WERI-Rb-1 (cell line): ENCODE results near the gene RAD18.

Experiments
- DNase-seq: peaks from one replicate; pipeline ENCODE4 v3.0.0-alpha.2; 2020
- H3K27ac ChIP-seq: fragments of 250-450 bp; sonication (Bioruptor Pico); 2 replicates; pipeline ENCODE4 v1.5.1; 2020; ENCODE audit warnings: mild to moderate bottlenecking, moderate library complexity
- H3K27me3 ChIP-seq: fragments of 250-450 bp; sonication (Bioruptor Pico); 2 replicates; pipeline ENCODE4 v1.5.1; 2021; ENCODE audit warnings: mild to moderate bottlenecking, low read depth, moderate library complexity; ENCODE audit not compliant: insufficient read depth, severe bottlenecking
- H3K36me3 ChIP-seq: fragments of 250-450 bp; sonication (Bioruptor Pico); 2 replicates; pipeline ENCODE4 v1.5.1; 2020; ENCODE audit warnings: mild to moderate bottlenecking, moderate library complexity
- H3K4me3 ChIP-seq: 2 replicates; pipeline ENCODE4 v1.5.1; 2011; ENCODE audit warnings: low read depth, mild to moderate bottlenecking, control low read depth, low read length
- H3K9me3 ChIP-seq: fragments of 250-450 bp; sonication (Bioruptor Pico); 2 replicates; pipeline ENCODE4 v1.5.1; 2021; ENCODE audit warnings: mild to moderate bottlenecking, moderate library complexity; ENCODE audit not compliant: severe bottlenecking
- TF ChIP-seq, protein P1 (sequence below): IDR thresholded peaks from 2 replicates; pipeline ENCODE4 v1.5.1; 2011; ENCODE audit warnings: low read depth, mild to moderate bottlenecking, control low read depth, inconsistent platforms, low read length

Gene RAD18

DNA sequence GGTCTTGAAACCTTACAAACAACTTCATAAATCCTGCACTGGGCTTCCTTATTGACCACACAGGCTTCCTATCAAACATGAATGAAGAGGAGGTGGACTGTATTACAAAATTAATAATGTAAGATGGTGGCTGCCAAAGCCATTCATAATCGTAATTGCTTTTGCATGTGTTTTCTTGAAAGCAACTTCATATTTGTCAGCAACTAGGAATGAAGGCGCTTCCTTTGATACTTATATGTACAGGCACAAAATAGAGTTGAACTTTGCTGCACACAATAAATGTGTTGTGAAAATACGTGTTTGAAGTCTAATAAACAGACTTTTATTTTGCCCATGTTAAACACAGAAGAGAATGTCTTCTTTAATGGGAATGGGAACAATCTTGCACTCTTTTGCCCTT is 121.8 kb downstream of the RAD18 start:
- TF ChIP-seq, protein P1, sequence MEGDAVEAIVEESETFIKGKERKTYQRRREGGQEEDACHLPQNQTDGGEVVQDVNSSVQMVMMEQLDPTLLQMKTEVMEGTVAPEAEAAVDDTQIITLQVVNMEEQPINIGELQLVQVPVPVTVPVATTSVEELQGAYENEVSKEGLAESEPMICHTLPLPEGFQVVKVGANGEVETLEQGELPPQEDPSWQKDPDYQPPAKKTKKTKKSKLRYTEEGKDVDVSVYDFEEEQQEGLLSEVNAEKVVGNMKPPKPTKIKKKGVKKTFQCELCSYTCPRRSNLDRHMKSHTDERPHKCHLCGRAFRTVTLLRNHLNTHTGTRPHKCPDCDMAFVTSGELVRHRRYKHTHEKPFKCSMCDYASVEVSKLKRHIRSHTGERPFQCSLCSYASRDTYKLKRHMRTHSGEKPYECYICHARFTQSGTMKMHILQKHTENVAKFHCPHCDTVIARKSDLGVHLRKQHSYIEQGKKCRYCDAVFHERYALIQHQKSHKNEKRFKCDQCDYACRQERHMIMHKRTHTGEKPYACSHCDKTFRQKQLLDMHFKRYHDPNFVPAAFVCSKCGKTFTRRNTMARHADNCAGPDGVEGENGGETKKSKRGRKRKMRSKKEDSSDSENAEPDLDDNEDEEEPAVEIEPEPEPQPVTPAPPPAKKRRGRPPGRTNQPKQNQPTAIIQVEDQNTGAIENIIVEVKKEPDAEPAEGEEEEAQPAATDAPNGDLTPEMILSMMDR = no peak
- DNase-seq = no peak
- H3K4me3 ChIP-seq = no peak overlapping the region
- H3K27me3 ChIP-seq = no peaks in the 10 kb centered on the region
- no peaks in the 10 kb centered on the region for H3K9me3 ChIP-seq
- H3K27ac ChIP-seq = no peak overlapping the region
- H3K36me3 ChIP-seq = no peaks in the 10 kb centered on the region; the same call in 1 of the 2 replicates

DNA sequence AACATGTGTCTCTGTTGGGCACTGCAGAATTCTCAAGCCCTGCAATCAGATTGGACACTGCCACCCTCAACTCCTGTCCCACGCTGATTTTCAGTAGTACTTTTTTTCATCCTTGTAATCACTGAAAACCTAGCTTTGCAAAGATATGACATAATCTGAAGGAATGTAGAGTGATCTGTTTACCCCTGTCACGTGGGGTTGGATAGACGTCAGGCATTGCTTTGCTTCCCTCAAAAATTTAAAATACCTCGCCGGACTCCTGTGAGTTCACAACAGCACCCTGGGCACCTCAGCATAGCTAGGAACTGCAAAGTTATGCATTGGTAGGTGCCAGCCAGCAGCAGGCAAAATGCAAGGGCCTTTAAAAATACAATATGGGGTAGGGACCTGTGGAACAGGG is 122.7 kb downstream of the RAD18 start:
- DNase-seq = no peak
- no peak overlapping the region for H3K27ac ChIP-seq

DNA sequence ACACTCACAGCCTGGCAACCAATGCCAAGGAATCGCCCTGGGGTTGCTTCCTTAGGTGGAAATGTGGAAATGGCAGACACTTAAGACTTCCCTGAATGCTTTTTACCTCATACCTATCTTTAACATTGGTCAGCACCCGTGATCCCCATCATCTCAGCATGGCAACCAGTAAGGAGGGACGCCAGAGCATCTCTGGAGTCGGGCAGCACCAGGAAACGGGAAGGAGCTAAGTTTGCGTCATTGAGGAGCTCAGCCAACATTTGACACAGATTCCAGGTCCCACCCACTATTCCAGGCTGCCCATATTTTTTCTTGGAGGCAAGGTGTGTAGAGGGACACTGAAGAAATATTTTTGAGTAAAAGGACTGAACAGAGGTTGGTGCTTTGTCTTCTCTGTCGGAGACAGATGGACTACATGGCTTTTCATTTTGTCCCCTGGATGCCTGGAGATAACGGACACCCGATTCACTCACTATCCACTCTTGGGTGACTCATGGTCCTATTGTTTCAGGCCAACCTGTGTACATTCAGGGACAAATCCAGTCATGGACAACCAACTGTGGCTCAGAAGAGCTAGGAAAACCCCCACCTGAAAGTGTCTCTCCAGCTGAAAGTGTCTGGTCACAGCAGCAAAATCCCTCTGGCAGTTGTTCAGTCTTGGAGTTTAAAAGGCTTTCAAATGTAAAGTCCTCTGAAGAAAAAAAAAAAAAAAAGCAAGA is 123.5 kb downstream of the RAD18 start:
- TF ChIP-seq, protein P1 = no peak
- H3K27ac ChIP-seq = no peak overlapping the region
- DNase-seq = no peak
- no peaks in the 10 kb centered on the region; the same call in 1 of the 2 replicates for H3K36me3 ChIP-seq
- no peaks in the 10 kb centered on the region for H3K27me3 ChIP-seq
- no peaks in the 10 kb centered on the region for H3K9me3 ChIP-seq
- no peak overlapping the region for H3K4me3 ChIP-seq

More for the DNA sequence above, 122.7 kb downstream of the RAD18 start:
- H3K9me3 ChIP-seq = no peaks in the 10 kb centered on the region
- TF ChIP-seq, protein P1 = no peak
- no peaks in the 10 kb centered on the region; the same call in 1 of the 2 replicates for H3K36me3 ChIP-seq
- no peaks in the 10 kb centered on the region for H3K27me3 ChIP-seq
- no peak overlapping the region for H3K4me3 ChIP-seq

DNA sequence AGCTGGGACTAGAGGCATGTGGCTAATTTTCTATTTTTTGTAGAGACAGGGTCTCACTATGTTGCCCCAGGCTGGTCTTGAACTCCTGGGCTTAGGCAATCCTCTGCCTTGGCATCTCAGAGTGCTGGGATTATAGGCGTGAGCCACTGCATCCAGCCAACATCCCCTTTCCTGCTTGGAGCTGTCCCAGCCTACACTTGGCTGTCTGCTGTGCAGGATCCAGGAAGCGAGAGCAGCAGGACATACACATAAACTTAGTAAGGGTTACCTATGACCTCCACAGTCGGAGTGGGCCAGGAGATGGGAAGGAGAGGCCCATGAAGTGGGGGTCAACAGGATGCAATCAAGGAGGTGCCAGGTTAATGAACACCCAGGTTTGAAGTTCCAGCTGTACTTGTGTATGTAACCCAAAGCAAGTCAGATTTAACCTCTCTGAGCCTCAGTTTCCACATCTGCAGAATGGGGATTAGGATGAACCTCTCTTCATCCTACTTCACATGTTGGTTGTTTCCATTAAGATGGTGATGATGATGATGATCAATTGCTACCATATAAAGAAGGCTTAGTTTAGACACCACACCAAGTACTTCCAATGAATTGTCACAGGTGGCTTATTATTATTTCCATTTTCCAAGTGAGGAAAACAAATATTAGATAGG is 124.4 kb downstream of the RAD18 start:
- TF ChIP-seq, protein P1 = no peak
- no peaks in the 10 kb centered on the region for H3K27me3 ChIP-seq
- H3K27ac ChIP-seq = no peak overlapping the region
- DNase-seq = no peak
- no peaks in the 10 kb centered on the region for H3K9me3 ChIP-seq
- H3K36me3 ChIP-seq = no peaks in the 10 kb centered on the region; the same call in 1 of the 2 replicates
- H3K4me3 ChIP-seq = no peak overlapping the region

DNA sequence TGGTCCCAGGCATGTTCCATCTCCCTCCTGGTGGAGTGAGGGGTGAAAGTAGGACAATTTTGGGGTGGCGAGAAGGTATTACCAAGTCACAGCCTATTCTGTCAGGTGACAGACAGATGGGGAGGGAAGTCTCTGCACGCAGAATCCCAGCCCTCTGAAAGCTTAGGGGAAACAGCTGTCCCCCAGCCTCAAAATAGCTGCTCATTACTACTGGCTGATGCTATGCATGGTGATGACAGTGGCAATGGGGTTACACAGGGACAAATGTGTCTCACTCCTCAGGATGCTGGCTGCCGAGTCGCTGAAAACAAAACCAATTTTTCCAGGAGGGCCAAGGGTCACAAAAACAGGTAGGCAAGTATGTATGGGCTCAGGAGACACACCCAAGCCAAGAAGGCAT is 125.0 kb downstream of the RAD18 start:
- H3K4me3 ChIP-seq = no peak overlapping the region
- no peak for DNase-seq
- no peaks in the 10 kb centered on the region for H3K9me3 ChIP-seq
- no peaks in the 10 kb centered on the region; the same call in 1 of the 2 replicates for H3K36me3 ChIP-seq
- H3K27me3 ChIP-seq = no peaks in the 10 kb centered on the region
- TF ChIP-seq, protein P1 = no peak
- no peak overlapping the region for H3K27ac ChIP-seq
